Heart left ventricle (tissue), 16 donors: ENCODE measurements around the gene YIPF2. TPM values are rescaled to one million over a fixed set of nuclear protein-coding genes. Genes with fewer than 3 reads are reported as not detected.

Source experiments
- ATAC-seq, 4 donors: fragments of 200-7000 bp; cut with Tn5 transposase; one replicate each; pipeline ENCODE4 v1.9.1; 2020 to 2022; ENCODE audit warnings: moderate library complexity in 4 of 4, mild to moderate bottlenecking in 3 of 4, moderate number of reproducible peaks in 1 of 4
- DNase-seq, 5 donors: peaks; one replicate each; pipeline ENCODE4 v3.0.0-alpha.2; 2020
- H3K27ac ChIP-seq, 12 donors: fragments of 200-600 bp; sonication (generic) in 4 of 12; one replicate each; pipeline versions ENCODE4 v1.5.0 to v1.8.0; 2016 to 2022; ENCODE audit warnings: mild to moderate bottlenecking in 2 of 12
- H3K27me3 ChIP-seq, 9 donors: fragments of 200-600 bp; sonication (generic) in 2 of 9; one replicate each; pipeline versions ENCODE4 v1.5.1 to v1.8.0; 2016 to 2022; ENCODE audit warnings: mild to moderate bottlenecking in 3 of 9
- H3K36me3 ChIP-seq, 9 donors: fragments of 200-600 bp; sonication (generic) in 2 of 9; one replicate each; pipeline versions ENCODE4 v1.5.0 to v1.8.0; 2018 to 2022; ENCODE audit warnings: mild to moderate bottlenecking in 2 of 9
- H3K4me1 ChIP-seq, 12 donors: fragments of 200-600 bp; sonication (generic) in 4 of 12; one replicate each; pipeline versions ENCODE4 v1.5.0 to v1.8.0; 2016 to 2022; ENCODE audit warnings: mild to moderate bottlenecking in 3 of 12
- H3K4me3 ChIP-seq, 12 donors: fragments of 200-600 bp; sonication (generic) in 4 of 12; one replicate each; pipeline versions ENCODE4 v1.5.0 to v1.8.0; 2017 to 2022; ENCODE audit warnings: mild to moderate bottlenecking in 9 of 12, moderate library complexity in 4 of 12
- H3K9me3 ChIP-seq, 12 donors: fragments of 200-600 bp; sonication (generic) in 4 of 12; one replicate each; pipeline versions ENCODE4 v1.5.0 to v1.8.0; 2016 to 2022; ENCODE audit warnings: mild to moderate bottlenecking in 1 of 12
- CTCF ChIP-seq, 12 donors: fragments of 200-600 bp; sonication (generic) in 4 of 12; IDR thresholded peaks; one replicate each; pipeline versions ENCODE4 v1.5.0 to v1.8.0; 2018 to 2022; ENCODE audit warnings: antibody characterized with exemption in 12 of 12, mild to moderate bottlenecking in 5 of 12
- POLR2A ChIP-seq, 2 donors: fragments of 450-650 bp; IDR thresholded peaks; one replicate each; pipeline ENCODE4 v1.6.1; 2017; ENCODE audit warnings: antibody characterized with exemption in 2 of 2, mild to moderate bottlenecking in 2 of 2, moderate library complexity in 2 of 2
- WGBS, 4 donors: extraction: QIAGEN DNeasy Blood & Tissue Kit in 2 of 4; methylation state at CpG; one replicate each; pipeline versions ENCODE4 v1.1.5 to v1.1.7; 2013 to 2018; 5-methylcytosine and 5-hydroxymethylcytosine counted together
- intact Hi-C, 10 donors: fragments of 100-400 bp; cut with DNase I; formaldehyde crosslinking; loops; one replicate each; pipeline versions ENCODE4 v1.11.1 to v1.14.2; 2022
- polyA plus RNA-seq, 2 donors: library from polyadenylated mRNA; stranded (reverse); fragments of 200-250 nt; gene quantifications; one replicate each; pipeline ENCODE4 v1.2.3, GENCODE V29; 2013
- total RNA-seq, 9 donors: library from RNA; depleted of rRNA in 2 of 9; stranded (reverse); fragments of >200 nt in 2 of 9; fragmentation: NEBNext Ultra II Directional in 3 of 9; extraction: Animal tissue kit (Norgen Biotek cat#: 25700) in 3 of 9; gene quantifications; one replicate each; pipeline versions ENCODE4 v1.1.0 to v1.2.4, GENCODE V29; 2016 to 2023
- donor health status: ischemic (EF 13 %, LVEDD 7.1; RV severe dilation, severe dysfunction).
- donor health status: healthy with polysubstance abuse.
- donor health status: DM: no; HTN: yes; CAD: no.
- donor health status: DM: no; HTN: no; CAD: no.
- donor health status: ischemic (EF 25% LVEDD 6.9; RV normal size, moderate dysfunction).
- donor health status: ischemic (EF 25% LVEDD 5.7; RV mildly dilated, moderate dysfunction).
- donor health status: healthy.
- donor health status: DM: yes; HTN: yes; CAD: no.
- donor health status: ischemic (EF 35%, LVEDD 5.7; RV mildly dilated, moderate dysfunction).
- donor health status: nonischemic (EF 11% LVEDD 7.7; RV severe dilation, severe dysfunction).
- donor health status: DM: yes; HTN: yes; CAD: no.
- donor health status: PGD.
- donor health status: ischemic (EF 29% LVEDD 5.4; RV normal size, mild dysfunction).
- donor health status: nonischemic (EF 23%, LVEDD 6.1; RV moderate dilation, normal function).

Gene YIPF2
- total and polyA plus RNA-seq, 11 donors = 11.5 to 38.7 (median 21.3) TPM

- no peaks in the 10 kb centered on the region for H3K4me1 ChIP-seq
- H3K27me3 ChIP-seq = no peaks in the 10 kb centered on the region
- WGBS, 4 donors = 94 to 96% (median 95%) methylated on average over 11 of the region's 11 CpGs
- no peak for TF ChIP-seq POLR2A (IDR thresholded peaks at IDR 0.05)
- no peak for TF ChIP-seq CTCF (IDR thresholded peaks at IDR 0.05)
- H3K4me3 ChIP-seq = no peak overlapping the region
- H3K9me3 ChIP-seq = no peaks in the 10 kb centered on the region
- intact Hi-C loops = no loop called here
- H3K36me3 ChIP-seq = peaks cover 0 to 96% (median 78%) of the 10 kb centered on the region in 9 donors
- no peak for ATAC-seq
- peak in 1 of 5 donors; percentile 3 for DNase-seq
- H3K27ac ChIP-seq = no peak overlapping the region
These were observed 10.1 kb downstream of the YIPF2 start for GRCh38 chr19:10918359-10918758.

DNA sequence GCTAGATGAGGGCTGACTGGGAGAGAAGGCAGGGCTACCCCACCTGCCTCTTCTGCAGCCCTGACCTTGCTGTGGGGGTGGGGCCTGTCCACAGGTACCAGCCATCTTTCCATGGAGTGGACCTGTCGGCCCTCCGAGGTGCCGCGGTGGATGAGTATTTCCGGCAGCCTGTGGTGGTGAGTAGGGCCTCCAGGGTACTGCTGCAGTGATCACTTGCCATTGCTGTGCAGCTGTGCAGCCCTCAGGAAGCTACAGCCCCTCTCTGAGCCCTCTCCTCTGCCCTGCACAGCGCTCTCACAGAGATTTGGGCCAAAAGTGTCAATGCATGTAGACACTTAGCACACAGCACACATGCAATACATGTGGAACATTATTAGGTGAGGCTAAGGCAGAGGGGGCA, 11.8 kb downstream of the YIPF2 start:
- no peak for ATAC-seq
- Histone ChIP-seq H3K27ac (no peak overlapping the region), H3K27me3 (no peaks in the 10 kb centered on the region), H3K4me1 (no peaks in the 10 kb centered on the region), H3K4me3 (no peak overlapping the region), H3K9me3 (no peaks in the 10 kb centered on the region), H3K36me3 (peaks cover 0 to 96% (median 79%) of the 10 kb centered on the region in 9 donors)
- intact Hi-C loops = no loop called here
- no peak for TF ChIP-seq POLR2A (IDR thresholded peaks at IDR 0.05)
- TF ChIP-seq CTCF (IDR thresholded peaks at IDR 0.05) = no peak
- WGBS, 4 donors = 91 to 92% (median 92%) methylated on average over 6 of the region's 6 CpGs
- DNase-seq = peak in 2 of 5 donors; percentile 7 to 15

- DNase-seq (peak in 2 of 5 donors; percentile 7 to 58), ATAC-seq (peak in 1 of 4 donors; percentile 6)
- H3K27ac ChIP-seq = no peak overlapping the region
- no peaks in the 10 kb centered on the region for H3K27me3 ChIP-seq
- no peak overlapping the region for H3K4me3 ChIP-seq
- H3K36me3 ChIP-seq = peaks cover 0 to 96% (median 79%) of the 10 kb centered on the region in 9 donors
- H3K4me1 ChIP-seq = no peaks in the 10 kb centered on the region
- H3K9me3 ChIP-seq = no peaks in the 10 kb centered on the region
- intact Hi-C loops = no loop called here
- no peak for TF ChIP-seq CTCF (IDR thresholded peaks at IDR 0.05)
- no peak for TF ChIP-seq POLR2A (IDR thresholded peaks at IDR 0.05)
- WGBS, 4 donors = 79 to 87% (median 85%) methylated on average over 9 to 19 of the region's 19 CpGs
These were observed 13.0 kb downstream of the YIPF2 start for GRCh38 chr19:10915130-10916091.

DNA sequence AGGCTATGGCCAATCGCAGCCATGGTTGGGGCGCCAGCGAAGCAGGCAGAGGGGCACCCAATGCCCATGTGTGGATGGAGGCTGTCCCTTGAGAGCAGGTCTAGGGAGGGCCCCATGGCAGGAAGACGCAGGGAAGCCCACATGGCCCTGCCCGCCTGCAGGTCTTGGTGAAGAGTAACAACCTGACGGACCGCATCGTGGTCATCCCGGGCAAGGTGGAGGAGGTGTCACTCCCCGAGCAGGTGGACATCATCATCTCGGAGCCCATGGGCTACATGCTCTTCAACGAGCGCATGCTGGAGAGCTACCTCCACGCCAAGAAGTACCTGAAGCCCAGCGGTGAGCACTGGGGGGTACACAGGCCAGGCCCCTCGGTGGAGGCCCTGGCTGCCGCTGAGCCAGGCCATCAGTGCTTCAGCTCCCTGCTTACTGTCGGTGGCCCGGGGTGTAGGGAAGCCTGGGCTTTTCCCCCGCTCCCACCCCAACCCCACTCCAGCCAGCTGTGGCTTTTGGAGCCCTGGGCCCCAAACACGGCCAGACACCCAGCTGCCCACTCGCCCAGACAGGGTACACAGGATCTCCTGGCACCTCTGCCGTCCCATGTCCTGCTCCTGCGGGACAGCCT, 14.6 kb downstream of the YIPF2 start:
- Histone ChIP-seq H3K9me3 (no peaks in the 10 kb centered on the region), H3K27me3 (no peaks in the 10 kb centered on the region), H3K27ac (no peak overlapping the region), H3K4me3 (no peak overlapping the region), H3K4me1 (no peaks in the 10 kb centered on the region), H3K36me3 (peaks cover 0 to 96% (median 78%) of the 10 kb centered on the region in 9 donors)
- no peak for DNase-seq
- WGBS, 4 donors = 94 to 99% (median 97%) methylated on average over 15 to 24 of the region's 24 CpGs
- intact Hi-C loops = no loop called here
- ATAC-seq = no peak
- TF ChIP-seq CTCF (IDR thresholded peaks at IDR 0.05) = no peak
- TF ChIP-seq POLR2A (IDR thresholded peaks at IDR 0.05) = no peak
